Measurements from ENCODE around the gene LRRC56. TPM values are rescaled to one million over a fixed set of nuclear protein-coding genes. Genes with fewer than 3 reads are reported as not detected.
A peak's percentile ranks its signal among the peaks of the same experiment; 100 is the strongest.

Gene LRRC56
- polyA plus RNA-seq, 2 of the 4 experiments (the other 2 are of a cell fraction), result 0.32 to 1.0 TPM

- TF ChIP-seq, protein P1, sequence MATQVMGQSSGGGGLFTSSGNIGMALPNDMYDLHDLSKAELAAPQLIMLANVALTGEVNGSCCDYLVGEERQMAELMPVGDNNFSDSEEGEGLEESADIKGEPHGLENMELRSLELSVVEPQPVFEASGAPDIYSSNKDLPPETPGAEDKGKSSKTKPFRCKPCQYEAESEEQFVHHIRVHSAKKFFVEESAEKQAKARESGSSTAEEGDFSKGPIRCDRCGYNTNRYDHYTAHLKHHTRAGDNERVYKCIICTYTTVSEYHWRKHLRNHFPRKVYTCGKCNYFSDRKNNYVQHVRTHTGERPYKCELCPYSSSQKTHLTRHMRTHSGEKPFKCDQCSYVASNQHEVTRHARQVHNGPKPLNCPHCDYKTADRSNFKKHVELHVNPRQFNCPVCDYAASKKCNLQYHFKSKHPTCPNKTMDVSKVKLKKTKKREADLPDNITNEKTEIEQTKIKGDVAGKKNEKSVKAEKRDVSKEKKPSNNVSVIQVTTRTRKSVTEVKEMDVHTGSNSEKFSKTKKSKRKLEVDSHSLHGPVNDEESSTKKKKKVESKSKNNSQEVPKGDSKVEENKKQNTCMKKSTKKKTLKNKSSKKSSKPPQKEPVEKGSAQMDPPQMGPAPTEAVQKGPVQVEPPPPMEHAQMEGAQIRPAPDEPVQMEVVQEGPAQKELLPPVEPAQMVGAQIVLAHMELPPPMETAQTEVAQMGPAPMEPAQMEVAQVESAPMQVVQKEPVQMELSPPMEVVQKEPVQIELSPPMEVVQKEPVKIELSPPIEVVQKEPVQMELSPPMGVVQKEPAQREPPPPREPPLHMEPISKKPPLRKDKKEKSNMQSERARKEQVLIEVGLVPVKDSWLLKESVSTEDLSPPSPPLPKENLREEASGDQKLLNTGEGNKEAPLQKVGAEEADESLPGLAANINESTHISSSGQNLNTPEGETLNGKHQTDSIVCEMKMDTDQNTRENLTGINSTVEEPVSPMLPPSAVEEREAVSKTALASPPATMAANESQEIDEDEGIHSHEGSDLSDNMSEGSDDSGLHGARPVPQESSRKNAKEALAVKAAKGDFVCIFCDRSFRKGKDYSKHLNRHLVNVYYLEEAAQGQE (IDR thresholded peaks at IDR 0.05), result peak; percentile 48; the same call in 1 of the 2 replicates
- TF ChIP-seq, protein P2, sequence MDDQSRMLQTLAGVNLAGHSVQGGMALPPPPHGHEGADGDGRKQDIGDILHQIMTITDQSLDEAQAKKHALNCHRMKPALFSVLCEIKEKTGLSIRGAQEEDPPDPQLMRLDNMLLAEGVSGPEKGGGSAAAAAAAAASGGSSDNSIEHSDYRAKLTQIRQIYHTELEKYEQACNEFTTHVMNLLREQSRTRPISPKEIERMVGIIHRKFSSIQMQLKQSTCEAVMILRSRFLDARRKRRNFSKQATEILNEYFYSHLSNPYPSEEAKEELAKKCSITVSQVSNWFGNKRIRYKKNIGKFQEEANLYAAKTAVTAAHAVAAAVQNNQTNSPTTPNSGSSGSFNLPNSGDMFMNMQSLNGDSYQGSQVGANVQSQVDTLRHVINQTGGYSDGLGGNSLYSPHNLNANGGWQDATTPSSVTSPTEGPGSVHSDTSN (IDR thresholded peaks at IDR 0.05), result 0 out of 2 replicates have a peak, but pooled peaks have one; percentile 30
- peak; percentile 92 for TF ChIP-seq USF2 (IDR thresholded peaks at IDR 0.05)
- TF ChIP-seq, protein P3, sequence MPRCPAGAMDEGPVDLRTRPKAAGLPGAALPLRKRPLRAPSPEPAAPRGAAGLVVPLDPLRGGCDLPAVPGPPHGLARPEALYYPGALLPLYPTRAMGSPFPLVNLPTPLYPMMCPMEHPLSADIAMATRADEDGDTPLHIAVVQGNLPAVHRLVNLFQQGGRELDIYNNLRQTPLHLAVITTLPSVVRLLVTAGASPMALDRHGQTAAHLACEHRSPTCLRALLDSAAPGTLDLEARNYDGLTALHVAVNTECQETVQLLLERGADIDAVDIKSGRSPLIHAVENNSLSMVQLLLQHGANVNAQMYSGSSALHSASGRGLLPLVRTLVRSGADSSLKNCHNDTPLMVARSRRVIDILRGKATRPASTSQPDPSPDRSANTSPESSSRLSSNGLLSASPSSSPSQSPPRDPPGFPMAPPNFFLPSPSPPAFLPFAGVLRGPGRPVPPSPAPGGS (IDR thresholded peaks at IDR 0.05), result no peak
- TF ChIP-seq RAD21 (conservative IDR thresholded peaks at IDR 0.05 in 1 of 2, IDR thresholded peaks at IDR 0.05 in 1 of 2), result peak; percentile 68 to 89
- peak; percentile 57; the same call in 1 of the 2 replicates for TF ChIP-seq MAZ (IDR thresholded peaks at IDR 0.05; ENCODE audit: borderline replicate concordance, low read depth, low read length)
- TF ChIP-seq EP300 (IDR thresholded peaks at IDR 0.05), result no peak
- no peak for TF ChIP-seq NPAS2 (CRISPR knock-in tag; IDR thresholded peaks at IDR 0.05; ENCODE audit: borderline replicate concordance)
- TF ChIP-seq KDM1A (IDR thresholded peaks at IDR 0.05; ENCODE audit: low read depth), result no peak
- 0 out of 2 replicates have a peak, but pooled peaks have one; percentile 30 for TF ChIP-seq RFX5 (IDR thresholded peaks at IDR 0.05)
- no peak for TF ChIP-seq RNF2 (IDR thresholded peaks at IDR 0.05; ENCODE audit: borderline replicate concordance, low read depth)
- TF ChIP-seq CHD4 (IDR thresholded peaks at IDR 0.05; ENCODE audit: borderline replicate concordance), result no peak
- peak; percentile 98 for TF ChIP-seq E2F6 (IDR thresholded peaks at IDR 0.05; ENCODE audit: borderline replicate concordance, low read depth)
- peak; percentile 25 to 83; a peak in 2 of 5 replicates for TF ChIP-seq JUN (IDR thresholded peaks at IDR 0.05)
- peak; percentile 52 for TF ChIP-seq POLR2A (IDR thresholded peaks at IDR 0.05; ENCODE audit: low read length)
- 0 out of 2 replicates have a peak, but pooled peaks have one; percentile 49 for TF ChIP-seq HEYL (CRISPR knock-in tag; IDR thresholded peaks at IDR 0.05)
- peak; percentile 78; the same call in 1 of the 2 replicates for TF ChIP-seq ATOH8 (CRISPR knock-in tag; IDR thresholded peaks at IDR 0.05; ENCODE audit: low read depth)
- TF ChIP-seq KDM5A (IDR thresholded peaks at IDR 0.05), result no peak
- peak; percentile 96 for TF ChIP-seq MAX (IDR thresholded peaks at IDR 0.05)
- no peak for TF ChIP-seq ZNF302 (CRISPR knock-in tag; IDR thresholded peaks at IDR 0.05)
- no peak for TF ChIP-seq ZSCAN20 (CRISPR knock-in tag; IDR thresholded peaks at IDR 0.05)
- TF ChIP-seq CTCF (IDR thresholded peaks at IDR 0.05), result peak; percentile 100
- peak; percentile 81 for TF ChIP-seq BHLHE40 (IDR thresholded peaks at IDR 0.05; ENCODE audit: low read depth, low read length)
- TF ChIP-seq HOXB5 (CRISPR knock-in tag; IDR thresholded peaks at IDR 0.05), result peak; percentile 91; the same call in 1 of the 2 replicates
- no peak for TF ChIP-seq RARB (CRISPR knock-in tag; IDR thresholded peaks at IDR 0.05)
- no peak for TF ChIP-seq SREBF2 (IDR thresholded peaks at IDR 0.05)
- TF ChIP-seq CEBPB (IDR thresholded peaks at IDR 0.05), result no peak
- peak; percentile 87; the same call in 1 of the 2 replicates for TF ChIP-seq TFCP2L1 (CRISPR knock-in tag; IDR thresholded peaks at IDR 0.05)
- TF ChIP-seq RCOR1 (IDR thresholded peaks at IDR 0.05; ENCODE audit: low read depth, low read length), result no peak
Observed at GRCh38 chr11:518463-519202, 18.7 kb upstream of the LRRC56 start (continued).
